Activated CD8-positive, alpha-beta T cell treated with anti-CD3 and anti-CD28 coated beads for 36 hours (primary cell): Measurements from ENCODE around the gene OLFM2. TPM values are rescaled to one million over a fixed set of nuclear protein-coding genes. Genes with fewer than 3 reads are reported as not detected.

Experiments
- ATAC-seq: fragments of 200-7000 bp; cut with Tn5 transposase; one replicate; pipeline ENCODE4 v1.10.0; 2021; ENCODE audit warnings: mild to moderate bottlenecking, moderate library complexity
- CTCF ChIA-PET: fragments of 350-600 bp; sonication (Branson Sonifier 250); formaldehyde crosslinking; loops from one replicate; lab custom pipeline; 2021; ENCODE audit warnings: antibody characterized with exemption; lab: Charles Lee
- POLR2A ChIA-PET: fragments of 350-600 bp; sonication (Branson Sonifier 250); formaldehyde crosslinking; loops from one replicate; lab custom pipeline; 2021; ENCODE audit warnings: antibody characterized with exemption; lab: Charles Lee
- DNase-seq: peaks from one replicate; pipeline ENCODE4 v3.0.0-alpha.2; 2020
- H3K27ac Mint-ChIP-seq: one replicate; pipeline ENCODE4 v1.8.0; 2021; ENCODE audit warnings: mild to moderate bottlenecking, mixed read lengths
- H3K27me3 Mint-ChIP-seq: one replicate; pipeline ENCODE4 v1.8.0; 2021; ENCODE audit warnings: mixed read lengths
- H3K36me3 Mint-ChIP-seq: one replicate; pipeline ENCODE4 v1.8.0; 2021; ENCODE audit warnings: low read depth, mixed read lengths
- H3K4me1 Mint-ChIP-seq: one replicate; pipeline ENCODE4 v1.8.0; 2021; ENCODE audit warnings: low read depth, mixed read lengths
- H3K4me3 Mint-ChIP-seq: one replicate; pipeline ENCODE4 v1.8.0; 2021; ENCODE audit warnings: mild to moderate bottlenecking, moderate library complexity, mixed read lengths
- H3K9me3 Mint-ChIP-seq: one replicate; pipeline ENCODE4 v1.8.0; 2021; ENCODE audit warnings: mixed read lengths
- intact Hi-C: fragments of 100-400 bp; cut with micrococcal nuclease; formaldehyde crosslinking; loops from one replicate; pipeline ENCODE4 v1.10.0; 2022
- total RNA-seq, 2 experiments: library from RNA; stranded (reverse); gene quantifications; one replicate each; pipeline ENCODE4 v1.2.3, GENCODE V29; 2021
- TF ChIP-seq, protein P1 (sequence below): fragments of 200-600 bp; IDR thresholded peaks from one replicate; pipeline ENCODE4 v1.8.0; 2022; ENCODE audit warnings: antibody characterized with exemption, mild to moderate bottlenecking

The OLFM2 gene
- total RNA-seq, 2 experiments from 2014 or later = 2.7 to 3.2 TPM

DNA sequence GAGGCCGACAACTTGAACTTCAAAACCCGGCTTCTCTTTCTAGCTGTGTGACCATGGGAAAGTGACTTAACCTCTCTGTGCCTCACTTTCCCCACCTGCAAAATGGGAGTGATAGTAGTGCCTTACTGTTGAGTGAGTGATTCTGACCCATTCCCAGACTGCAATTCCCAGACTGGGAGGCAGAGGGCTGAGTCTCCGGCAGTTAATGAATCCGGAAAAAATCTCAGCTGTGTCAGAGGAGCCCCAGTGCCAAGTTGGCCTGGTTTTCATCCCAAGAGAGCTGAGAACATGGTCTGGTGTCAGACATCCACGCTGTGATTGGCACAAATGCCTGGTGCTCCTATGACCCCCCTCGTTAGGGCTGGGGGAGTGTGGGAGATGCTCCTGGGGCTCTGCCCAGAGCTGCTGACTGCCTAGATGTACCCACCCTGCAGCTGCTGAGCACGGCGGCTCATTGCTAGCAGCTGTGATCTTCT lies 51.2 kb downstream of the OLFM2 start:
- ChIA-PET POLR2A (interaction anchor here (0.6 kb wide), 1 partner anchor 64 kb away, joined by 3 read pairs; no protein-coding TSS in a partner anchor), CTCF (interaction anchor here (1.3 to 1.5 kb wide), 2 partner anchors 9 to 143 kb away, joined by 4 to 5 read pairs; no protein-coding TSS in a partner anchor)
- Mint-ChIP-seq H3K36me3 (no peaks in the 10 kb centered on the region), H3K9me3 (no peaks in the 10 kb centered on the region), H3K4me1 (no peaks in the 10 kb centered on the region), H3K4me3 (no peak overlapping the region), H3K27me3 (peaks cover 1% of the 10 kb centered on the region), H3K27ac (no peak overlapping the region)
- no peak for ATAC-seq
- no peak for DNase-seq
- intact Hi-C loops = no loop called here
- TF ChIP-seq, protein P1, sequence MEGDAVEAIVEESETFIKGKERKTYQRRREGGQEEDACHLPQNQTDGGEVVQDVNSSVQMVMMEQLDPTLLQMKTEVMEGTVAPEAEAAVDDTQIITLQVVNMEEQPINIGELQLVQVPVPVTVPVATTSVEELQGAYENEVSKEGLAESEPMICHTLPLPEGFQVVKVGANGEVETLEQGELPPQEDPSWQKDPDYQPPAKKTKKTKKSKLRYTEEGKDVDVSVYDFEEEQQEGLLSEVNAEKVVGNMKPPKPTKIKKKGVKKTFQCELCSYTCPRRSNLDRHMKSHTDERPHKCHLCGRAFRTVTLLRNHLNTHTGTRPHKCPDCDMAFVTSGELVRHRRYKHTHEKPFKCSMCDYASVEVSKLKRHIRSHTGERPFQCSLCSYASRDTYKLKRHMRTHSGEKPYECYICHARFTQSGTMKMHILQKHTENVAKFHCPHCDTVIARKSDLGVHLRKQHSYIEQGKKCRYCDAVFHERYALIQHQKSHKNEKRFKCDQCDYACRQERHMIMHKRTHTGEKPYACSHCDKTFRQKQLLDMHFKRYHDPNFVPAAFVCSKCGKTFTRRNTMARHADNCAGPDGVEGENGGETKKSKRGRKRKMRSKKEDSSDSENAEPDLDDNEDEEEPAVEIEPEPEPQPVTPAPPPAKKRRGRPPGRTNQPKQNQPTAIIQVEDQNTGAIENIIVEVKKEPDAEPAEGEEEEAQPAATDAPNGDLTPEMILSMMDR = no peak

DNA sequence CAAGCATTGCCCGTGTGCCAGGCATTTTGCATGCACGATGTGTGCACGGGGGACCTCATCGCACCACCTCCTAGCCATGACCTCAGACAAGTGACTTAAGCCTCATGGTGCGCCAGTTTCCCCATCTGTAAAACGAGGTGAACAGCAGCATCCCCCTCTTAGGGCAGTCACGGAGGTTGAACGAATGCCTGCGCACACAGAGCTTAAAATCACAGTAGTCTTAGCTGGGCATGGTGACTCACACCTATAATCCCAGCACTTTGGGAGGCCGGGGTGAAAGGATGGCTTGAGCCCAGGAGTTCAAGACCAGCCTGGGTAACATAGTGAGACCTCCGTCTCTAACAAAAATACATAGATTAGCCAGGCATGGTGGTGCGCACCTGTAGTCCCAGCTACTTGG lies 52.6 kb downstream of the OLFM2 start:
- TF ChIP-seq, protein P1 = no peak
- intact Hi-C loops = no loop called here
- Mint-ChIP-seq H3K9me3 (no peaks in the 10 kb centered on the region), H3K4me3 (no peak overlapping the region), H3K36me3 (no peaks in the 10 kb centered on the region), H3K4me1 (no peaks in the 10 kb centered on the region), H3K27me3 (peaks cover 1% of the 10 kb centered on the region), H3K27ac (no peak overlapping the region)
- DNase-seq (no peak), ATAC-seq (no peak)
- POLR2A ChIA-PET = interaction anchor here (0.6 to 1.5 kb wide), 2 partner anchors 22 to 63 kb away, joined by 3 read pairs; no protein-coding TSS in a partner anchor
- CTCF ChIA-PET = interaction anchor here (1.3 kb wide), 1 partner anchor 144 kb away, joined by 5 read pairs; no protein-coding TSS in a partner anchor

DNA sequence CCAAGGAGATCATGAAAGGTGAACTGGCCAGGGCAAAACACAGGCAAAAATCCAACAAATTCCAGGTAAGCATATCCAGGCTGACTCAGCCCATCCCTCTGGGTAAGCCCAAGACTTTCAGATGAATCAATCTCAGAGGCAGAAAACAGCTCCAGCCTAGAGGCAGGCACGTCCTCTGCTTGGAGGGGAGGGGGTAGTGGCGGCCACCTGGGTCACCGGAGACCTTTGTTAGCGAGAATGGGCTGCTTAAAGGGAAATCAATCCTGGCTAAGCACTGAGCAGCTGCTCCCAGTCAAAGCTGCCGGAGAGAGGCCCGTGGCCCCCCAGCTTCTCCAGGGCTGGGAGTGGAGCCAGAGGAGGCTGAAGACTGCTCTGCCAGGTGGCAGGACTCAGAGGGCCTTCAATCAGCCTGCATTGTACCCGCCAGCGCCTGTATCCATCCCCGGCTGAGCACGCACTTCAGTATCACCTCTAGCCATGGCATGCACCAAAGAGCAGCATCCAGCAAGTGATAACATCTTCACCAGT lies 53.0 kb downstream of the OLFM2 start:
- ChIA-PET CTCF (no interaction called here), POLR2A (interaction anchor here (1.5 kb wide), 1 partner anchor 21 kb away, joined by 3 read pairs; no protein-coding TSS in a partner anchor)
- TF ChIP-seq, protein P1 = no peak
- H3K4me1 Mint-ChIP-seq = no peaks in the 10 kb centered on the region
- H3K4me3 Mint-ChIP-seq = no peak overlapping the region
- no peaks in the 10 kb centered on the region for H3K36me3 Mint-ChIP-seq
- H3K27ac Mint-ChIP-seq = no peak overlapping the region
- ATAC-seq = no peak
- H3K9me3 Mint-ChIP-seq = no peaks in the 10 kb centered on the region
- intact Hi-C loops = no loop called here
- DNase-seq = no peak
- H3K27me3 Mint-ChIP-seq = no peaks in the 10 kb centered on the region

DNA sequence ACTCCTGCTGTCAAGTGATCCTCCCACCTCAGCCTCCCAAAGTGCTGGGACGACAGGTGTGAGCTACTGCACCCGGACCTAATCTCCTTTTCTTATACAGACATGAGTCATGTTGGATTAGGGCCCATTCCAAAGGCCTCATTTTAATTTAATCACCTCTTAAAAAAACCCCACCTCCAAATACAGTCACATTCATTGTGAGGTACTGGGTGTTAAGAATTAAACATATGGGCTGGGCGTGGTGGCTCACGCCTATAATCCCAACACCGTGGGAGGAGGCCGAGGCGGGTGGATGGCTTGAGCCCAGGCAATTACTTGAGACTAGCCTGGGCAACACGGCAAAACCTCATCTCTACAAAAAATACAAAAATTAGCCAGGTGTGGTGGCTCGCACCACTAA lies 54.6 kb downstream of the OLFM2 start:
- ChIA-PET CTCF (no interaction called here), POLR2A (no interaction called here)
- intact Hi-C loops = no loop called here
- Mint-ChIP-seq H3K27ac (no peak overlapping the region), H3K4me3 (no peak overlapping the region), H3K9me3 (no peaks in the 10 kb centered on the region), H3K36me3 (no peaks in the 10 kb centered on the region), H3K27me3 (no peaks in the 10 kb centered on the region), H3K4me1 (no peaks in the 10 kb centered on the region)
- no peak for ATAC-seq
- TF ChIP-seq, protein P1 = no peak
- DNase-seq = no peak

DNA sequence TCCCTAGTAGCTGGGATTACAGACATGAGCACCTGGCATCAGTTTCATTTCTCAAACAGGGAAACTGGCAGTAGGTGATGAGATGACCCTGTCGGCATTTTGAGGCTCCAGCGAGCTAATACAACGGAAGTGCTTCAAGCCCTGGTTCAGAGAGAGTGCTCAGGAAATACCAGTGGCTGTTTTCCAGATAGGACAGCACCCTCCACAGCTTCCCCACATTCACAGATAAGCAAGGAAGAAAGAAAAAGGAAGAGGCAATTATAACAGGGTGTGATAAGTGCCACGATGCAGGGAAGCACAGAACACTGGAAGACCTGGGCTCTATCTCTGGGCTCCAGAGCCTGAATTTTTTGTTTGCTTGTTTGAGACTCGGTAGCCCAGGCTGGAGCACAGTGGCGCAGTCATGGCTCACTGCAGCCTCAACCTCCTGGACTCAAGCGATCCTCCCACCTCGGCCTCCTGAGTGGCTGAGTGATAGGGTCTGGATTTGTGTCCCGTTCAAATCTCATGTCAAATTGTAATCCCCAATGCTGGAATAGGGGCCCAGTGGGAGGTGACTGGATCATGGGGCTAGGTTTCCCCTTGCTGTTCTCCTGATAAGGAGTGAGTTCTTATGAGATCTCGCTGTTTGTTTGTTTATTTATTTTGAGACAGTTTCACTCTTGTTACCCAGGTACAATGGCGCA lies 57.7 kb downstream of the OLFM2 start:
- no peak overlapping the region for H3K4me3 Mint-ChIP-seq
- no peak overlapping the region for H3K27ac Mint-ChIP-seq
- DNase-seq (no peak), ATAC-seq (no peak)
- POLR2A ChIA-PET = interaction anchor here (1.3 kb wide), 1 partner anchor 10 kb away, joined by 5 read pairs; no protein-coding TSS in a partner anchor
- CTCF ChIA-PET = no interaction called here
- TF ChIP-seq, protein P1 = no peak
- intact Hi-C loops = no loop called here
- no peaks in the 10 kb centered on the region for H3K9me3 Mint-ChIP-seq
- H3K27me3 Mint-ChIP-seq = no peaks in the 10 kb centered on the region
- H3K36me3 Mint-ChIP-seq = no peaks in the 10 kb centered on the region
- no peaks in the 10 kb centered on the region for H3K4me1 Mint-ChIP-seq
